Lung microvascular endothelial cell (primary cell): Measurements from ENCODE around the gene SH2D7. TPM values are rescaled to one million over a fixed set of nuclear protein-coding genes. Genes with fewer than 3 reads are reported as not detected.

Experiments
- DNase-seq, 2 donors: peaks; one replicate each; pipeline versions ENCODE4 v3.0.0 to v3.0.0-alpha.2; 2010; ENCODE audit warnings: low read depth in 2 of 2
- total RNA-seq: library from RNA; depleted of rRNA; stranded (reverse); fragments of >200 nt; gene quantifications from 2 replicates; pipeline ENCODE4 v1.2.1, GENCODE V29; 2014

The SH2D7 gene
- total RNA-seq, 1 donor from 2014 or later: not detected

DNA sequence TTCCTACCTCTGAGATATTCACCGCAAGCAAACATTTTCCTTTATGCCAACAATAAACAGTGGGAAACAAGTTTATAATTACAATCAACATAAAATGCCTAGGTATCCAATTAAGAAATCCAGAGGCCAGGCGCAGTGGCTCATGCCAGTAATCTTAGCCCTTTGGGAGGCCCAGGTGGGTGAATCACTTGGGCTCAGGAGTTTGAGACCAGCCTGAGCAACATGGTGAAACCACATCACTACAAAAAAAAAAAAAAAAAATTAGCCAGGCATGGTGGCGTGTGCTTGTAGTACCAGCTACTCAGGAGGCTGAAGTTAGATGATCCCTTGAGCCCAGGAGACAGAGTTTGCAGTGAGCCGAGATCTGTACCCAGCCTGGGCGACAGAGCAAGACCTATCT, 32.1 kb upstream of the SH2D7 start:
- DNase-seq: no peak

DNA sequence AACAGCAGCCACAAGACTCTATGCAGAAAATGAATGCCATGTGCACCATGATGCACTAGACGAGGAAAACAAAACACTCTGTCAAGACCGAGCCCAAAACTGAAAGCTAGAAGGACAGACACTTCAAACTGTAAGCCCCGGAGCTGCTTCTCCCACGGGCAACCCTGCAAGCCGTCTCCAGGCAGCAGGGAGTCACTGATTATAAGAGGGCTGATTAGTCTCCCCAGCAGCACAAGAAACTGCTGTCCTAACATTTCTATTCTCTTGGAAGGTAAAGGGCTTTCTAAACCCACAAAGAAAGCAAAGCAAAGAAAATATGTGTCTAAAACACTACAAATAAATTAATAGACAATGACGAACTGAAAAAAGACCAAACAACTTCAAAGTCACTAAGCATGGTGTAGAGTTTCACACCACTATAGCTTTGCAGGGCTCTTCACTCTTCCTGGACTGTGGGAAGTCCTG, 30.4 kb upstream of the SH2D7 start:
- peak in 1 of 2 donors; percentile 64 for DNase-seq

DNA sequence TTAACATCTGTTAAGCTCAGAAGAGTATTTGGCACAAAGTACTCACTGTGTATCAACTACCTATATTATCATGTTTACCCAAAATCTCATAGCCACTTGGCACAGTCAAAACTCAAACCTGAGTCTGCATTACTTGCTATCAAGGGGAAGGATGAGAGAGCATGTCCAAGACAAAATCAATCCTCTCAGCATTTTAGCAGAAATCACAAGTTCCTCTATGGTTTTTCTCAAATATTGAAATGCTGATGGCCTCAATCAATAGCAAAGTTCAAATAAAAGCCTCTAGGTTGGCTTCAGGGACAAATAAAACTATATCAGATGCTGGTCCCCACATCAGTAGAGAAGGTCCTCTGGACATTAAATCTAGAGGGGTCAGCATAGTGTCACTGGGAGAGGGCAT, 29.1 kb upstream of the SH2D7 start:
- DNase-seq: no peak

DNA sequence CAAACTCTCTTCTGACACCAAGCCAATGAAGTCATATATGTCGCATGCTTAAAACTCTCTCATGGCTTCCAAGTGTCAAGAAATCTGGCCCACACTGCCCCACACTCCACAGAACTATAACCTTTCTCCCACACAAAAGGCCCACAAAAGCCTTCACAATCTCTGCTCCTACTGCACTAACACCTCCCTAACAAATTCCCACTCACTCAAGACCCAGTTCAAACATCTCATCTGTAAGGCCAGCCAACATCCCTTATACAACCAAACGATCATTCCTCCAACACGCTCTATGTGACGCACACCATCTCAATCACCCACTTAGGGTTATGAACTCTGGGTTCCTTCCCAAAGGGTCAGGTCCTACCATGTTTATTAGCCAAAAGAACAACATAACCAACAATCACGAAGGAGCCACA, 28.4 kb upstream of the SH2D7 start:
- DNase-seq: no peak

DNA sequence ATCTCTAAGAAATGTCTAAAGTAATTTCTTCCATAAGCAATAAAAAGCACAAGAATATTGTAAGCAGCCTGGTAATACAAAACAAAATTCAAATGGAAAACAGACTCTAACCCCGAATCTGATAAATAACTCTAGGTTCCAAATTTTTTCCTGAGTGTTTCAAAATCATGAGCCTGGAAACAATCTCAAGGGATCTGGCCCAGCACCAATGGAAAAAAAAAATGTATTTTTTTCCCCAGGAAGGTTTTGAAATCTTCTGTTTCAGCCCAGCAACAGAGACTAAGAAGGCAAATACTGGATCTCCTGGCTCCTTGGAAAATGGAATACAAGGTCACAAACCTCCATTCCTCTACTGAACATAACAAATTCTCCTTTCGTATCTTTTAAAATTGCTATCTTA, 27.8 kb upstream of the SH2D7 start:
- no peak for DNase-seq

DNA sequence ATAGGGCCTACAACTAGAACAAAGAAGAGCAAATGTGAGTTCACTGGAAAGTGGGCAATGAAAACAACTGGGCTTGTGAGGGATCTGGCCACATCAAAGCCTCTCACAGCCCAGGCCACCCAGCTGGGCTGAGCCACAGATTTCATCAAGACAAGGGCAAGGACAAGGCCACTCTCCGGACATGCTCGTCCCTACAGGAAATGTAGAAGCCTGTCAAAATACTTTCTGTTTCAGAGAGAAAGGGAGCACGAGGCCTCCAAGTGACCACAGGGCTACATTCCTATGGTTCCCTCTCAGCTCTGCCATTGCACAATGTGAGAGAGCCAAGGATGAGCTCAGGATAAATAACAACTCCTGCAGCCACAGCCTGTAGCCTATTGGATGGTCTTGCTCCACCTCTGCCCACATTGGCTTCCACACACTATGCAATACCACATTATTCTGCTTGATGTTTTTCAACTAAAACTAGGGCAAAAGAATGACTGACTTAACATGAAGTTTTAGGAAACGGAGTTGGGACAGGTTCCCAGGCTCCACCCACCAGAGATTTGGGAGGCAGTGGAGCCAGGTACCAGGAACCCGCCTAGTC, 27.0 kb upstream of the SH2D7 start:
- peak; percentile 82 to 91 for DNase-seq

DNA sequence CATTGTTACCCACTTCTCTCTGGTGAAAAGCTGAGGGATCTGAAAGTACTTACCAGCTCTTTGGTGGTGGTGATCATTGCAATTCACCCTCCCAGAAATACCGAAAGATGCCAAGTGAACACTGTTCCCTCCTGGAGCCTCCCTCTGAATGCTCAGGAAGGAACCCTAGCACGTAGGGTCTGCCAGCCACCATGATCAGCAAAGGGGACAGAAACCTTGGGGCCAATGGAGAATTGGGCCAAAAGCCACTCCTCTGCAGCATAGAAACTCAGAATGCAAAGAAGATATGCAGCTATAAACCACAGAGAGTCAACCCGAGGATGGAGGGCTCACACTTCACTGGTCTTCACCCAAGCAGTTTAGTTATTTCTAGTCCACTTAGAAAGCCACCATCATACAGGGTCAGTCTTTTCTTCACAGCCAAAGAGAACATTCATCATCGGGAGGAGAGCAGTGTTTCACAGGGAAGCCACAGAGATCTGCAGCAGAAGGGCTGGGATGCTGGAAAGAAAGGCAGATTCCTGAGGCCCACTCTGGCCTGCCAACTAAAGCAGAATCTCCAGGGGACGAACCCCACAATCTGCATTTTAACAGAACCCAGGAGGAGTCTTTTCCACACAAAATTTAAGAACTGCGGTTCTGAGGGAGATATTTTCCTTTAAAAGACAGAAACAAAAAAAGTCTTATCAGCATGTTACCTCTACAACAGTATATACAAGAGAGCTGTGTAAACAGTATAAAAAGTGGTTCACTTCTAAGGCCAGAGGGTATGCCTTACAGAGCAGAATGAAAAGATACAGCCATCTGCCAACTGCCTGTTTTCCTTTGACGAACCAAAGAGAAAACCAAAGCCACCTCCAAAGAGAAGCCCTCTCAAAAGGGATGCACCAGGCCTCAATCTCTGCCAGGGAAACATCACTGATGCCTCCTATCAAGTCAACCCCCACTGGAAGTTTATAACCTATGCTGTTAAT, 26.1 kb upstream of the SH2D7 start:
- no peak for DNase-seq

DNA sequence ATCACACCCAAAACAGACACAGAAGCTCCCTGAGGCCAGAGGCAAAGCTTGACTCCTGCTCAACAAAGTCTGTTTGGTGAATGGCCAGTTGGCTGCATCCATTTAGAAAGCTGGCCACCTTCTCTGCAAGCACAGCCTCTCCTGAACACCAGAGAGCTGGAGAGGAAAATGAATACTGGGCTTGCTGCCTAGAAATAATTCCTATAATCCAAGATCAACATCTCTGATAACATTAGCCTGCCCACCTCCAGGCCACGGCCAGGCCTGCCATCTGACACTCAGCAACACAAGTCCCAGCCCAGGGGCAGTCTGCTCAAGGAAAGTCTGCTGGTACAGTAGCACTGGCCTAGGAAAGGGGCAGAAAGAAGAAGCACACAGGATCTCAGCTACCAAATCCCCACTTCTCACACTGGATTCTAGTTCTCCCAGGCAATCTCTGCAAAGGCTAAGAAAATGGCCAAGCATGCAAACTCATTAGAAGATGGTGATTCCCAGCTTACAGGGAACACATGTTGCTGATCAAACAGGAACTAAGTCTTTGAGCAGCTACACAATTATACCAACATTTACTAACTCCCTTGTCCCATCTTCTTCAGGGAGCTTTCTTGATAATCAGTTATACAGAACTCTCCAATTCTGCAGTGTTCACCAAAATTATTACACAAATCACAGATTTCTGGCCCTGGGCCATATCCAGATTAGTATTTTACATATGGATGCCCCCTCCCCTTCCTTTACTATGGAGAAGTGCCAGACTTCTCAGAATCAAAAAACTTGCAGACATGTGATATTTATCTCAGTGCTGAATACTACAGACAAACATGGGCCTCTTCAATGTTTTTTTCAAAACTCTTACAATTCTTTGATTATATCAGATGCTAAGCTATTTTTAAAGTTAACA, 24.8 kb upstream of the SH2D7 start:
- DNase-seq: peak in 1 of 2 donors; percentile 66

DNA sequence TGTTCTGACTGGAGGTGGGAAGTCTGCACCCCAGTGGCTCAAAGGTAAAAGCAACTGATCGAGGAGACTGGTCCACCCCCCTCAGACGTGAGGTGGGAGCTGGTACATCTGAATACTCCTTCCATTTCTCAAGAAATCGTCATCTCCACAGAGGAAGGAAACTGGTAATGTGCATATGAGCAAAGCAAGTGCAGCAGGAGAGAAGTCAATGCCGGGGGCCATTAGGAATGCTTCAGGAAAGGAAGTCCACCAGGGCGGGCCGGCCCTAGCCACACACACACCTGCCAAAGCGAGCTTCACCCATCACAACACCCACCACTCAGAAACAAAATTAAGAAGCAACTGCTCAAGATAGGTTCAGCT, 23.3 kb upstream of the SH2D7 start:
- DNase-seq: peak in 1 of 2 donors; percentile 84

DNA sequence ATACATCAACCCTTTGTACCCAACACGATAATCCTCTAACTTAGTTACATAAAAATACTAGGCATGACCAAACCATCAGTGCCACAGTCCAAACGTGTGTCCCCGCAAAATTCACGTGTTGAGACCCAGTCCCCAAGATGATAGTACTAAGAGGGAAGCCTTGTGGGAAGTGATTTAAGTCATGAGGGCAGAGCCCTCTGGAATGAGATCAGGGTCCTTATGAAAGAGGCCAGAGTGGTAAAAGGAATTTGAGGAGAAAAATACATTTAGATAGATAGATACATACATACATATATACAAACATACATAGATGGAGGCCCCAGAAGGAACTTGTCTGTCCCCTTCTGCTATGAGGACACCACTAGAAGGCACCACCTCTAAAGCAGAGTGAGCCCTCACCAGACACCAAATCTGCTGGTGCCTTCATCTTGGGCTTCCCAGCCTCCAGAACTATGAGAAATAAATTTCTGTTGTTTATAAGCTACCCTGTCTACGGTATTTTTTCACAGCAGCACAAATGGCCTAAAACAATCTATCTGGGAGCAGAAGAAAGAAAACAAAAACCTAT, 22.8 kb upstream of the SH2D7 start:
- DNase-seq: no peak

DNA sequence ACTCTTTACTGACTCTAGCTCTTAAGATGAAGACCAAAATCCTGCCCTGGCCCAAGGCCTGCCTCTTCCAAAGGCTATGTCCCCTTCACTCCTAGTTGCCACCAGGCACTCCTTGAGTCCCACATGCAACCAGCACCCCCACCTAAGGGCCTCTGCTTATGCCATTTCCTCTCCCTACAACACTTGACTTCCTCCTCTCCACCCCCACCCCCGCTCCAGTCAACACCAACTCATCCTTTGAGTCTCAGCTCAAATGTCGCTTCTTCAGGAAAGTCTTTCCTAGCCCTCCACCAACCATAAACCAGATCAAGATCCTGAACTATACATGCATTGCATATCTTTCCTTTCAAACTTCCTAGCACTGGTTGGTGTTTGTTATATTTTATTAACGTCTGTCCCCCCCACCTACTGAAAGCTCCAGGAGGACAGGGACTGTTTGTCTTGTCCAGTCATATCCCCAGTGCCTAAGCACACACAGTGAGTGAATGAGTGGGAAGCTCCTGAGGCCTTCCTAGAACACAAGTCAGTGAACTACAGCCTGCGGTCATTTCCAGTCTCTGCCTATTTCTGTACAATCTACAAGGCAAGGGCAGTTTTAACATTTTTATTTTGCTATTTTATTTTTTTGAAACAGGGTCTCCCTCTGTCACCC, 22.2 kb upstream of the SH2D7 start:
- DNase-seq: peak in 1 of 2 donors; percentile 68

DNA sequence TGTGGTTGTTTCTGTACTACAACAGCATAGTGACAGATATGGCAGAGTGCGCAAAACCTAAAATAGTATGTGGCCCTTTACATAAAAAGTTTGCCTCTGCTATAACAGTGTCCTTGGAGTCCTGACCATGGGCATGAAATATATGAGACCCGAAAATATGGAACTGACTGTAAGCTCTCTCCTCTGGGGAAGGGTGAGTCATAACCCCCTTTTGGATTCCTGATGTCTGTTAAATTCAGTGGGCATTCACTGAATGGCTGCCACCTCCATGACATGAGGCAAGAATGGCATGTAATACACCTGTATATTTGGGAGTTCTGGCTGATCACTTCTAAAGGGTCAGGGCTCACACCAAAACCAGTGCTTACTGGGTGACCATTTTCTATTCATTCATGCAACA, 21.0 kb upstream of the SH2D7 start:
- no peak for DNase-seq

DNA sequence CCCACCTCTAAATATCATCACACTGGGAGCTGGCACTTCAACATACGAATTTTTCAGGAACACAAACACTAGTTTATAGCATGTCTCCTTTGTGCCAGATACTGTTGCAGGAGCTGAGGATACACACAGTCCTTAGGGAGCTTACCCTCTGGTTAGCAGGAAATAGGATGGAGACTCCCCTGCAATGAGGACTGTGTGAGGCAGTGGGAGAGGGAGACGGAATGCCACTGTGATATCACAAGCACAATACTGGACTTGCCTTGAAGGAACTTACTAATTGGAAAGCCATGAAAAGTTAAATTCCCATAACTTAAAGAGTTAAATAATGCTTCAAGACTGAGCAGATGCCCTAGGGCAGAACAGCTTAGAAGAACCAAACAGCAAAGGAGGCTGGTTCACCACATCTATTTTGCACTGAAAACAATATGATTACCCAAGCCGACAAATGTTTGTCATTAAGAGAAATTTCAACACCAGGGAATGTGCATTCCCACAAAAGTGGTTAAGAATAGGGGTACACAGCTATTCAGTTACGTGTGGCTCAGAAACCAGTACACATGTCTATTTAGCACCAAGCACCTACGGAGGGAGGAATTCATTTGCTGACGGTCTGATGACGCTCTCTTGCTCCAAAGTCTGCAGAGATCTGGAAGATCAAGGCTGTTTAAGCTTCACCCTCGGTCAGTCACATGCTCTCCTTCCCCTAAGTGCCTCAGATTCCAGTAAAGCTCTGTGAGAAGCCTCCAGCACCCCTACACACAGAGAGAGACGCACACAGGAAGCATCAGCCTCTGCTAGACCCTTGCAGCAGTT, 20.1 kb upstream of the SH2D7 start:
- no peak for DNase-seq

DNA sequence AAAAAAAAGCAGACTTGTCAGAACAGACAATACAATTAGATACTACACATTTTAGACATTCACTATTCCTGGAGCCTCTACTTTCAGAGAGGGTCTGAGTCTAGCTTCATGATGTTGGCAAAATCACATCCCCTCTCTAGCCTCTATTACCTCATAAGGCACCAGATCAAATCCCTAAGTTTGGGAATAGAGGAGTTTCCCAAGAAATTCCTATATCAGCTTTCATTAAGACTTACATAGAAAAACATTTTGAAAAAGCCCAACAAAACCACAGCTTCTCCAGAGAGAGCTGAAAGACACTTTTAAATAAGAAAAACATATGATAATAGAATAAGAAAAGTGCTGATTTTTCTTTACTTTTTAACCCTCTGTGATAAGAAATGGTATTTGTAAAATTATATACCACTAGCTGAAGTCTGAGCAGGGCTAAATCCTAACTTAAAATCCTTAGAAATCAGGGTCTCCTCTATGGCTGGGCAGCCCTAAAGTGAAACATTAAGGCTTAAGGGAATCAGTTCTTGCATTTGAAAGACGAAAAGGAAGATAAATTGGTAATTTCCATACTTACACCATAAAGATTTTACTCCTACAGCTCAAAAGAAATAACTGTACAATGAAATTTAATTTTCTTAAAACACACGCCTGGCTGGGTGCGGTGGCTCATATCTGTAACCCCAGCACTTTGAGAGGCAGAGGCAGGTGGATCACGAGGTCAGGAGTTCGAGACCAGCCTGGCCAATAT, 19.1 kb upstream of the SH2D7 start:
- no peak for DNase-seq

DNA sequence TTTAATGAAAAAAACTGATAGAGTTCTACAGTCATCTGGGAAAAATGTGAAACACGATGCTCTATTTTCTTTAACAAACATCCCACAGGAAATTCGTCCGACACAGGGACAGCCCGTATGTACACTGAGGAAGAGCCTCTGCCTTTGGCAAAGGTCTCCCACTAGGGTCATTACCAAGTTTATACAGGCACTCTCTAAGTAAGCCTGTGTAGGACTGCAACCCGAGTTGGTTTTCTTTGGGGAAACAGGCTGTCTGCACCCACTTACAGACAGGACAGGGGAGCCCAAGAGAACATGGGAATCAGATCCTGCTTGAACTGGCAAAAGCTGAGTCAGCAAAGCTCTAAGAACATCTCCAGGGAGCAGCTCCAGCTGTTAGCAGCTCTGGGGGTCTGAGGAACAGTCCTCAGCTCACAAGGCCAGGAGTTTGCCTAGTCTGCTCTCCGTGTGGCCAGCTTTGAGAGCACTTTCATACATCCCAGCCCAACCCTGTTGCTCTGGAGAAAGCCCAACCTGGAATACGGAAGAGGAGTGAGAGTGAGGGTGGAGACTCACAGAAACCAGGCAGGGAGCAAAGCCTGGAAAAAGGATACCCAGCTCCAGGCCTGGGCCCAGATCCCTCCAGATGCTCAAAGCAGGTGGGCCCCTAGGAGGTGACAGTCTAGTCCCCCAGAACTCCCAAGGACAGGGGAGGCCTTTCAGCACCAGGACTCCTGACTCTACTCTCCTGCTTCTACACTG, 16.7 kb upstream of the SH2D7 start:
- DNase-seq: peak; percentile 87 to 92

DNA sequence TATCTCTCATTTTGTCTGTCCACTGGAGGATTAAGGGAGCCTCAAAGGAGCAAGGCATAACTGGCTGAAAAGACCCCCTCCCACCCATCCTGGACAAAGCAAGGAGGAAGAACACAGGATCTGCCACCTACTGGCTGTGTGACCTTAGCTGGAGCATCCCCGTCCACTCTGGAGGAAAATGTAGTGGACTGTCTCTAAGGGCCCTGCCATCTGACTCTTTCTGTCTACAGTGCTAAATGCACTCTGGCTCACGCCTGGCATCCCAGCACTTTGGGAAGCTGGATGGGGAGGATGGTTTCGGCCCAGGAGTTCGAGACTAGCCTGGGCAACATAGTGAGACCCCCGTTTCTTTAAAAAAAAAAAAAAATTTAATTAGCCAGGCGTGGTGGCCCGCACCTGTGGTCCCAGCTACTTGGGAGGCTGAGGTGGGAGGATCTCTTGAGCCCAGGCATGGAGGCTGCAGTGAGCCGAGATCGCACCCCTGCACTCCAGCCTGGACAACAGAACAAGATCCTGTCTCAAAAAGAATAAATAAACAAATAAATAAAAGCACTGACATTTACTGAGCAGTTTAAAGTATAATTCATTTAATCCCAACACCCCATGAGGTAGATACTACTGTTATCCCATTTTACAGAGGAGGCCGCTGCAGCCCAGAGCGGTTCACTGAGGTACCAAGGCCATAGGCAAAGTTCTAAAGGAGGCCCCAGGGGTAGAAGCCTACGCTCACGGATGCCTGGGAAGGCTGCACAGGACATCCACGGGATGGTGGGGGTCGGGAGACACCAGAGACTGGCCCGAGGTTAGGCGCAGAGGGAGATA, 15.9 kb upstream of the SH2D7 start:
- no peak for DNase-seq

DNA sequence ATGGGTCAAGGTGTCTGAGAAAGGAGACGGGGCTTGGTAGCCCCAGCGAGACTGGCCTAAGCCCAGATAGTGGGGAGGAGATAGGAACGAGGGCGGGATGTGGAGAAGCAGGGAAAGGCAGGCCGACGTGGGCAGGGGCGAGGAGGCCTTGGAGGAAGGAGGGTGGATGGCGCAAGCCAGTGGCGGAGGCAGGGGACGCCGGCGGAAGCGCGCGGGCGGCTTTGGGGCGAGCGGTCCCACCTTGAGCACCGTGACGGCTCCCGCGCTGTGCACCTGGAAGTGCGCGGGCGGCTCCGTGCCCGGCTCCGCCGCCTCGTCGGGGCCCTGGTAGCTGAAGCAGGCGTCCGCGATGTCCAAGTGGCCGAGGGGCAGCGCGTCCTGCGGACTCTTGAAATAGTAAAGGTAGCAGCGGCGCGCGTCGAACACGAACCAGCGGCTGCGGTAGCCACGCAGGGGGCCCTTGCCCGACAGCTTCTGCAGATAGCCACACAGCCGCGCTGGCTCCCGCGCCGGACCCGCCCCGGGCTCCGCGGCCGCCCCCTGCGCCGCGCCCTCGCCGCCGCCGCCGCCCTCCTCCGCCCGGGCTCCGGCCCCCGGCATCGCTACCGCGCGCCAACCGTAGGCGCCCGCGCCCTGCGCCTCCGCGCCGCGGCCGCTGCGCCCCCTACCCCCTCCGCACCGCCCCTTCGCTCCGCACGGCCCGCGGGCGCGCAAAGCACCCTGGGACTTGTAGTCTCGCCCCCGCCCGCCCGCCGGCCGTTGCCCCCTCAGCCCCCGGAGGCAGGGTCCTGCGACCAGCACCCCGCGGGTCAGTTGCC, 15.1 kb upstream of the SH2D7 start, which contains the start of gene TBC1D2B:
TSS of gene TBC1D2B (minus strand) at position 659 of the 818 bp plus-strand sequence. CDS start at position 600, 59 bp downstream.
- peak; percentile 62 to 73 for DNase-seq
